ENCODE data around the gene CPNE6. TPM values are rescaled to one million over a fixed set of nuclear protein-coding genes. Genes with fewer than 3 reads are reported as not detected.

CPNE6 gene
- total RNA-seq, 1 donor from 2014 or later = not detected

- no peaks in the 10 kb centered on the region for H3K4me1 ChIP-seq
- no peak overlapping the region for H3K27ac ChIP-seq
- H3K27me3 ChIP-seq = peaks cover 8% of the 10 kb centered on the region
- DNase-seq = no peak
- H3K9me3 ChIP-seq = no peaks in the 10 kb centered on the region
- ATAC-seq = no peak
- H3K36me3 ChIP-seq = no peaks in the 10 kb centered on the region
- no peak for TF ChIP-seq CTCF (IDR thresholded peaks at IDR 0.05)
- intact Hi-C loops (cut with DNase I) = no loop called here
- no peak overlapping the region for H3K4me3 ChIP-seq
Observed at GRCh38 chr14:24072436-24072835, 1.1 kb downstream of the CPNE6 start.

- no peaks in the 10 kb centered on the region for H3K36me3 ChIP-seq
- H3K27me3 ChIP-seq = peaks cover 8% of the 10 kb centered on the region
- H3K9me3 ChIP-seq = no peaks in the 10 kb centered on the region
- TF ChIP-seq CTCF (IDR thresholded peaks at IDR 0.05) = no peak
- no peaks in the 10 kb centered on the region for H3K4me1 ChIP-seq
- H3K4me3 ChIP-seq = no peak overlapping the region
- intact Hi-C loops (cut with DNase I) = no loop called here
- ATAC-seq (no peak), DNase-seq (no peak)
- no peak overlapping the region for H3K27ac ChIP-seq
Observed at GRCh38 chr14:24072881-24073877, 1.8 kb downstream of the CPNE6 start.

GRCh38 chr14:24074625-24075484 is 3.5 kb downstream of the CPNE6 start:
- no peak for TF ChIP-seq CTCF (IDR thresholded peaks at IDR 0.05)
- Histone ChIP-seq H3K27ac (no peak overlapping the region), H3K4me3 (no peak overlapping the region), H3K9me3 (no peaks in the 10 kb centered on the region), H3K27me3 (peaks cover 8% of the 10 kb centered on the region), H3K4me1 (no peaks in the 10 kb centered on the region), H3K36me3 (no peaks in the 10 kb centered on the region)
- no peak for DNase-seq
- intact Hi-C loops (cut with DNase I) = no loop called here
- ATAC-seq = no peak

GRCh38 chr14:24075485-24076301 is 4.3 kb downstream of the CPNE6 start:
- Histone ChIP-seq H3K9me3 (no peaks in the 10 kb centered on the region), H3K4me3 (no peak overlapping the region), H3K4me1 (peaks cover 1% of the 10 kb centered on the region), H3K27me3 (peaks cover 8% of the 10 kb centered on the region), H3K36me3 (no peaks in the 10 kb centered on the region), H3K27ac (no peak overlapping the region)
- DNase-seq (no peak), ATAC-seq (no peak)
- TF ChIP-seq CTCF (IDR thresholded peaks at IDR 0.05) = no peak
- intact Hi-C loops (cut with DNase I) = no loop called here

GRCh38 chr14:24076302-24076601 is 4.9 kb downstream of the CPNE6 start:
- Histone ChIP-seq H3K36me3 (no peaks in the 10 kb centered on the region), H3K27me3 (peaks cover 8% of the 10 kb centered on the region), H3K4me1 (peaks cover 4% of the 10 kb centered on the region), H3K4me3 (no peak overlapping the region), H3K9me3 (no peaks in the 10 kb centered on the region), H3K27ac (no peak overlapping the region)
- intact Hi-C loops (cut with DNase I) = no loop called here
- ATAC-seq (no peak), DNase-seq (no peak)
- no peak for TF ChIP-seq CTCF (IDR thresholded peaks at IDR 0.05)
